ENCODE results near the gene ZNF503.

GRCh38 chr10:75425291-75426079, 23.9 kb upstream of the ZNF503 start:
- TF ChIP-seq, protein P1, sequence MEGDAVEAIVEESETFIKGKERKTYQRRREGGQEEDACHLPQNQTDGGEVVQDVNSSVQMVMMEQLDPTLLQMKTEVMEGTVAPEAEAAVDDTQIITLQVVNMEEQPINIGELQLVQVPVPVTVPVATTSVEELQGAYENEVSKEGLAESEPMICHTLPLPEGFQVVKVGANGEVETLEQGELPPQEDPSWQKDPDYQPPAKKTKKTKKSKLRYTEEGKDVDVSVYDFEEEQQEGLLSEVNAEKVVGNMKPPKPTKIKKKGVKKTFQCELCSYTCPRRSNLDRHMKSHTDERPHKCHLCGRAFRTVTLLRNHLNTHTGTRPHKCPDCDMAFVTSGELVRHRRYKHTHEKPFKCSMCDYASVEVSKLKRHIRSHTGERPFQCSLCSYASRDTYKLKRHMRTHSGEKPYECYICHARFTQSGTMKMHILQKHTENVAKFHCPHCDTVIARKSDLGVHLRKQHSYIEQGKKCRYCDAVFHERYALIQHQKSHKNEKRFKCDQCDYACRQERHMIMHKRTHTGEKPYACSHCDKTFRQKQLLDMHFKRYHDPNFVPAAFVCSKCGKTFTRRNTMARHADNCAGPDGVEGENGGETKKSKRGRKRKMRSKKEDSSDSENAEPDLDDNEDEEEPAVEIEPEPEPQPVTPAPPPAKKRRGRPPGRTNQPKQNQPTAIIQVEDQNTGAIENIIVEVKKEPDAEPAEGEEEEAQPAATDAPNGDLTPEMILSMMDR (conservative IDR thresholded peaks at IDR 0.05; ENCODE audit: low read depth, low read length): no peak
- no peak for TF ChIP-seq EZH2 (IDR thresholded peaks at IDR 0.05; ENCODE audit: low read length, unreplicated experiment)
- TF ChIP-seq EZH2phosphoT487 (IDR thresholded peaks at IDR 0.05; ENCODE audit: borderline replicate concordance, low read length): no peak

Measured in PC-3 (cell line).